ENCODE results near the gene POLR1A. TPM values are rescaled to one million over a fixed set of nuclear protein-coding genes. Genes with fewer than 3 reads are reported as not detected.
A peak's percentile ranks its signal among the peaks of the same experiment; 100 is the strongest.

Gene POLR1A
- total and polyA plus RNA-seq, 2 of the 8 experiments (the other 6 are each of a cell fraction or from before 2014, with no cell fraction given): 8.9 to 58.1 TPM

DNA sequence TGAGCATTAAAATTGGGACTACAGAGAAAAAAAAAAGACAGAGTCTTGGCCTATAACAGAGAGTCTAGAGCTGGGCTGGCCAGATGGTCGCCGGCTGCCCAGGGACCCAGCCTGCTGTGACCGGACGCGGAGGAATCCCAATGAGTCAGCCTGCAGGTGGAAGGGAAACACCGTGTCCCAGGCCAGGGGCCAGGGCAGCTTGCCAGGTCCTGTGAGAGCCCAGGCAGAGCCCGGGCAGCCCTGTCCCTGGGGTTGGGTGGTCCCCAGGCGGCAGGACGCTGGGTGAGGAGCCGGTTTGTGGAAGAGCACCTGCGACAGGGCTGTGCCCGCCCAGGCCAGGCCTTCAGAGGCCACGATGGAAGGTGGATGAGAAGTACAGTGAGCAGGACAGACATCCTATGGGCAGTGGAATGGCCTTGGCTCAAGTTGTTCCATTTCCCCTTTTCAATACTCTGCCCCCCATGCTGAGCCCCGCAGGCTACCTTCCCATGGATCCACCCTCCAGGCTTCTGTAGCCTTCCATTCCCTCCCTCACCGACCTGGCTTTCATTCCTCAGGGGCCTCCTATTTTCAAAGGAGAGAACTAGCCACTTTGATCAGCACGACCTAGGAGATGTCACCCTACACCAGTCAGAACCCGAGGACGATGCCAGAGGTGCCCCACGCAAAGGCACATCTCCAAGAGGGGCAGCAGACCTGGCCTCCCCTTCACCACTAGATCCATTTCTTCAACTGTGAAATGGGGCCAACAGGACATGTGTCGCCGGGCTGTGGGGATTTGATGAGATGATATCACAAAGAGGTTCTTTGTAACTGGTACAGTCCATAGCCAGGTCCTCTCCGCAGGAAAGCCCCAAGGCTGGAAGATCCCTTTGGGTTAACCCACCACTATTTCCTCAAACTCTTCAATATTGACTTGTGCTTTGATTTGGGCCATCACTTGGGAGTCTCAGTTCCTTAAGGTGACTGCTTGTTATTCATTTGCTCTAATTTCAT, 87.5 kb downstream of the POLR1A start:
- no peak overlapping the region for H3K27ac ChIP-seq (ENCODE audit: low read depth, low read length)
- no peak for DNase-seq (ENCODE audit: low read depth in 1 of 2, low spot score in 2 of 2)
- no peak overlapping the region for H3K14ac ChIP-seq (ENCODE audit: insufficient read length)
- CTCF ChIA-PET (ENCODE audit: partially characterized antibody): interaction anchor here (0.6 to 1.3 kb wide), 3 partner anchors 35 to 191 kb away, joined by 3 to 5 read pairs (median 3); no protein-coding TSS in a partner anchor
- H3K27me3 ChIP-seq (replicated peaks in 1 of 4; ENCODE audit: control insufficient read depth in 3 of 4, extremely low read depth in 1 of 4, insufficient read depth in 3 of 4, low read length in 3 of 4): no peaks in the 10 kb centered on the region; a peak in 1 of 7 replicates
- H3K4me2 ChIP-seq (ENCODE audit: insufficient read depth in 1 of 2, low read depth in 2 of 2, low read length in 2 of 2): no peak overlapping the region
- no peak overlapping the region for H2BK20ac ChIP-seq (ENCODE audit: low read length)
- H3K4me3 ChIP-seq (ENCODE audit: extremely low read depth in 1 of 4, insufficient read depth in 2 of 4, low read depth in 3 of 4, low read length in 4 of 4): no peak overlapping the region
- POLR2A ChIA-PET (ENCODE audit: partially characterized antibody): no interaction called here
- no peak overlapping the region for H3K23ac ChIP-seq (ENCODE audit: insufficient read length)
- H3K36me3 ChIP-seq (ENCODE audit: control insufficient read depth in 2 of 4, insufficient read depth in 4 of 4, low read length in 3 of 4): no peaks in the 10 kb centered on the region
- H4K8ac ChIP-seq (ENCODE audit: extremely low read depth, insufficient read depth, low read length): peak overlapping the region; percentile 41
- no peak overlapping the region for H2AK5ac ChIP-seq (ENCODE audit: low read depth, low read length)
- TF ChIP-seq TEAD4 (IDR thresholded peaks at IDR 0.05; ENCODE audit: low read depth, low read length) (no peak), SP1 (IDR thresholded peaks at IDR 0.05; ENCODE audit: low read depth, low read length) (no peak), BCL11A (IDR thresholded peaks at IDR 0.05; ENCODE audit: low read depth in 2 of 2, low read length in 2 of 2) (no peak), TAF7 (optimal IDR thresholded peaks at IDR 0.05; ENCODE audit: borderline replicate concordance, low read depth, low read length) (no peak), RAD21 (IDR thresholded peaks at IDR 0.05 in 1 of 2, conservative IDR thresholded peaks at IDR 0.05 in 1 of 2; ENCODE audit: low read depth in 2 of 2, low read length in 2 of 2) (no peak), CHD2 (IDR thresholded peaks at IDR 0.05; ENCODE audit: low read length) (no peak), CHD1 (IDR thresholded peaks at IDR 0.05; ENCODE audit: low read depth, low read length) (no peak), ZNF274 (IDR thresholded peaks at IDR 0.05; ENCODE audit: borderline replicate concordance, extremely low read depth, low read length) (no peak)
- 0 out of 2 replicates have a peak overlapping the region, but pooled peaks have one; percentile 38 for H3K18ac ChIP-seq (ENCODE audit: extremely low read depth, low read length)
- no peak overlapping the region for H2AFZ ChIP-seq (ENCODE audit: low read length)
- no peak overlapping the region for H2BK12ac ChIP-seq (ENCODE audit: low read depth, low read length)
- no peak overlapping the region for H4K91ac ChIP-seq (replicated peaks; ENCODE audit: insufficient read length, low read length)
- H3K79me2 ChIP-seq (ENCODE audit: control insufficient read depth in 1 of 2, insufficient read depth in 2 of 2, low read length in 2 of 2): no peaks in the 10 kb centered on the region
- H3K9me3 ChIP-seq (ENCODE audit: insufficient read depth in 2 of 2, low read depth in 1 of 2, low read length in 1 of 2): peaks cover 8 to 10% of the 10 kb centered on the region in 2 experiments; a peak in 2 of 4 replicates
- no peak overlapping the region for H4K5ac ChIP-seq (ENCODE audit: insufficient read length, low read depth, low read length)
- H3K4ac ChIP-seq (replicated peaks; ENCODE audit: insufficient read length, low read depth, low read length): no peak overlapping the region
- no peak overlapping the region for H2BK120ac ChIP-seq (replicated peaks; ENCODE audit: low read depth, low read length)
- H3K56ac ChIP-seq (replicated peaks; ENCODE audit: insufficient read length, low read depth, low read length): no peak overlapping the region
- no peaks in the 10 kb centered on the region for H3K23me2 ChIP-seq (ENCODE audit: low read depth, low read length)
- WGBS, 2 experiments (ENCODE audit: extremely low coverage in 1 of 2, insufficient coverage in 1 of 2, insufficient read length in 1 of 2, insufficient replicate concordance in 2 of 2, low coverage in 1 of 2, low lambda C conversion rate in 2 of 2, missing lambda C conversion rate in 1 of 2): 87% methylated on average over 22 of the region's 22 CpGs; no CpG with 5 or more reads in 1 of the 2 experiments
- no peaks in the 10 kb centered on the region for H3K79me1 ChIP-seq (ENCODE audit: low read depth, low read length)
- no peak overlapping the region for H2BK5ac ChIP-seq (ENCODE audit: low read depth, low read length)
- no peaks in the 10 kb centered on the region for H4K20me1 ChIP-seq (replicated peaks in 1 of 2; ENCODE audit: control insufficient read depth in 1 of 2, insufficient read depth in 2 of 2, low read length in 2 of 2)
- no peak overlapping the region for H3K9ac ChIP-seq (replicated peaks in 1 of 4; ENCODE audit: extremely low read depth in 1 of 4, low read depth in 3 of 4, low read length in 3 of 4)
- no peaks in the 10 kb centered on the region for H3K4me1 ChIP-seq (replicated peaks in 1 of 4; ENCODE audit: control insufficient read depth in 3 of 4, insufficient read depth in 4 of 4, low read length in 3 of 4)
- FAIRE-seq: no peak
- no peak overlapping the region for H2BK15ac ChIP-seq (ENCODE audit: low read length)

Measured in H1 (cell line).